HCT116 (cell line): ENCODE measurements around the gene FOXP1. TPM values are rescaled to one million over a fixed set of nuclear protein-coding genes. Genes with fewer than 3 reads are reported as not detected.

Experiments
- ATAC-seq: fragments of 200-7000 bp; cut with Tn5 transposase; 2 replicates; pipeline ENCODE4 v1.9.1; 2020; ENCODE audit warnings: mild to moderate bottlenecking, moderate library complexity
- BruUV-seq: library from RNA; stranded (reverse); fragments of 400-500 nt; replicated peaks from 2 replicates; lab custom pipeline; 2021; lab: Mats Ljungman, UMichigan
- CTCF ChIA-PET: fragments of 300-600 bp; sonication (Branson Sonifier 250); formaldehyde crosslinking; loops from one replicate; lab custom pipeline; 2021; ENCODE audit warnings: antibody characterized with exemption; lab: Charles Lee
- POLR2A ChIA-PET: fragments of 300-600, 350-600 bp; sonication (Branson Sonifier 250); formaldehyde crosslinking; loops from one replicate; lab custom pipeline; 2021; ENCODE audit warnings: antibody characterized with exemption; lab: Charles Lee
- RAD21 ChIA-PET, 2 experiments: fragments of 300-600 bp; sonication (Branson Sonifier 250); formaldehyde crosslinking; loops; one replicate each; lab custom pipeline; 2023; ENCODE audit warnings: low total read pairs in 2 of 2; ENCODE audit not compliant: uncharacterized antibody in 2 of 2, unreplicated experiment in 2 of 2, low non-redundant PET in 1 of 2; lab: Charles Lee
- DNase-seq: peaks from one replicate; pipeline ENCODE4 v3.0.0-alpha.2; 2010; ENCODE audit warnings: low read depth, low spot score
- H2AFZ ChIP-seq: fragments of 200-600 bp; shearing (Covaris generic), sonication (generic); 2 replicates; pipeline ENCODE4 v1.6.1; 2017; ENCODE audit warnings: low read depth, mixed run types, mixed read lengths, antibody characterized with exemption, low read length; ENCODE audit not compliant: poor library complexity, severe bottlenecking
- H3K27ac ChIP-seq: 2 replicates; pipeline ENCODE4 v1.5.1; 2012; ENCODE audit warnings: low read depth, low read length
- H3K27me3 ChIP-seq: fragments of 200-600 bp; sonication (generic); 2 replicates; pipeline ENCODE4 v1.6.1; 2016; ENCODE audit warnings: mixed run types, low read length, mixed read lengths; ENCODE audit not compliant: insufficient read depth
- H3K36me3 ChIP-seq, 2 experiments: fragments of 200-500 bp in 1 of 2; fragments of 200-600 bp in 1 of 2; sonication (Bioruptor generic) in 1 of 2; sonication (generic) in 1 of 2; 2 replicates each; pipeline versions ENCODE4 v1.5.1 to v1.6.1; 2014 to 2016; ENCODE audit warnings: low read length in 2 of 2, inconsistent platforms in 1 of 2, mixed read lengths in 1 of 2, mixed run types in 1 of 2; ENCODE audit not compliant: insufficient read depth in 2 of 2, control insufficient read depth in 1 of 2
- H3K4me1 ChIP-seq, 2 experiments: fragments of 200-600 bp in 1 of 2; sonication (generic) in 1 of 2; 2 replicates each; pipeline versions ENCODE4 v1.5.1 to v1.6.1; 2012 to 2017; ENCODE audit warnings: low read length in 2 of 2, inconsistent platforms in 1 of 2, mild to moderate bottlenecking in 1 of 2, mixed read lengths in 1 of 2, mixed run types in 1 of 2, moderate library complexity in 1 of 2; ENCODE audit not compliant: insufficient read depth in 2 of 2, control insufficient read depth in 1 of 2
- H3K4me2 ChIP-seq: fragments of 200-600 bp; sonication (generic); 2 replicates; pipeline ENCODE4 v1.6.1; 2017; ENCODE audit warnings: mixed run types, low read length, mixed read lengths
- H3K4me3 ChIP-seq, 2 experiments: fragments of 200-600 bp in 1 of 2; sonication (generic) in 1 of 2; replicated peaks in 1 of 2; 2 replicates each; pipeline ENCODE4 v1.5.1; 2011 to 2016; ENCODE audit warnings: low read length in 2 of 2, control low read depth in 1 of 2, low read depth in 1 of 2, mild to moderate bottlenecking in 1 of 2, mixed read lengths in 1 of 2, mixed run types in 1 of 2
- H3K79me2 ChIP-seq: fragments of 200-600 bp; sonication (generic); 2 replicates; pipeline ENCODE4 v1.6.1; 2017; ENCODE audit warnings: mild to moderate bottlenecking, mixed run types, low read length, moderate library complexity, mixed read lengths; ENCODE audit not compliant: insufficient read depth
- H3K9ac ChIP-seq: fragments of 200-600 bp; sonication (generic); 2 replicates; pipeline ENCODE4 v1.6.1; 2016; ENCODE audit warnings: low read length, mixed read lengths
- H3K9me2 ChIP-seq: fragments of 200-600 bp; sonication (generic), shearing (Covaris generic); 2 replicates; pipeline ENCODE4 v1.6.1; 2017; ENCODE audit warnings: mixed run types, mild to moderate bottlenecking, moderate library complexity; ENCODE audit not compliant: insufficient read depth
- H3K9me3 ChIP-seq, 2 experiments: fragments of 200-500 bp in 1 of 2; fragments of 200-600 bp in 1 of 2; sonication (Bioruptor generic) in 1 of 2; sonication (generic) in 1 of 2; 2 replicates each; pipeline ENCODE4 v1.6.1; 2014 to 2017; ENCODE audit warnings: low read length in 2 of 2, mixed read lengths in 2 of 2, inconsistent platforms in 1 of 2, low read depth in 1 of 2, mild to moderate bottlenecking in 1 of 2, mixed run types in 1 of 2, moderate library complexity in 1 of 2; ENCODE audit not compliant: control insufficient read depth in 1 of 2, insufficient read depth in 1 of 2
- H4K20me1 ChIP-seq: fragments of 200-600 bp; sonication (generic), shearing (Covaris generic); 2 replicates; pipeline ENCODE4 v1.6.1; 2017; ENCODE audit warnings: mixed run types, mild to moderate bottlenecking, moderate library complexity; ENCODE audit not compliant: insufficient read depth
- ATF3 ChIP-seq: IDR thresholded peaks from 2 replicates; pipeline ENCODE4 v1.6.1; 2012
- CBX3 ChIP-seq: IDR thresholded peaks from 2 replicates; pipeline ENCODE4 v1.6.1; 2012; ENCODE audit warnings: low read depth
- CTCF ChIP-seq, 3 experiments: fragments of 200-600 bp in 1 of 3; sonication (generic) in 1 of 3; IDR thresholded peaks in 2 of 3; conservative IDR thresholded peaks in 1 of 3; 2 replicates each; pipeline ENCODE4 v1.5.1; 2012 to 2017; ENCODE audit warnings: low read depth in 2 of 3, low read length in 2 of 3, antibody characterized with exemption in 1 of 3, borderline replicate concordance in 1 of 3, control low read depth in 1 of 3, mild to moderate bottlenecking in 1 of 3, mixed read lengths in 1 of 3, mixed run types in 1 of 3, moderate library complexity in 1 of 3; ENCODE audit not compliant: insufficient read depth in 1 of 3
- ELF1 ChIP-seq: IDR thresholded peaks from 2 replicates; pipeline ENCODE4 v1.6.1; 2012; ENCODE audit warnings: low read depth, borderline replicate concordance
- FOSL1 ChIP-seq: IDR thresholded peaks from 2 replicates; pipeline ENCODE4 v1.6.1; 2012; ENCODE audit warnings: low read depth
- POLR2AphosphoS5 ChIP-seq: IDR thresholded peaks from 2 replicates; pipeline ENCODE4 v1.6.1; 2011; ENCODE audit warnings: mild to moderate bottlenecking, low read depth, low read length, moderate library complexity
- RAD21 ChIP-seq: IDR thresholded peaks from 2 replicates; pipeline ENCODE4 v1.6.1; 2012; ENCODE audit warnings: low read depth, mild to moderate bottlenecking
- SP1 ChIP-seq: IDR thresholded peaks from 2 replicates; pipeline ENCODE4 v1.6.1; 2012; ENCODE audit warnings: low read depth
- SRF ChIP-seq: IDR thresholded peaks from 2 replicates; pipeline ENCODE4 v1.6.1; 2012; ENCODE audit warnings: low read depth
- TCF7L2 ChIP-seq: IDR thresholded peaks from 2 replicates; pipeline ENCODE4 v1.7.0; 2011; ENCODE audit warnings: borderline replicate concordance, inconsistent platforms; ENCODE audit not compliant: insufficient read depth, insufficient read length; ENCODE audit errors: extremely low read depth
- YY1 ChIP-seq: IDR thresholded peaks from 2 replicates; pipeline ENCODE4 v1.6.1; 2011; ENCODE audit warnings: low read length, low read depth, moderate library complexity, mild to moderate bottlenecking; ENCODE audit not compliant: insufficient replicate concordance; ENCODE audit errors: extremely low read depth
- ZBTB33 ChIP-seq: IDR thresholded peaks from 2 replicates; pipeline ENCODE4 v1.6.1; 2011; ENCODE audit warnings: mild to moderate bottlenecking, low read length, moderate library complexity; ENCODE audit not compliant: insufficient replicate concordance; ENCODE audit errors: extremely low read depth
- ZFX ChIP-seq: fragments of 450-650 bp; IDR thresholded peaks from 2 replicates; pipeline ENCODE4 v1.6.1; 2017
- ZNF274 ChIP-seq: fragments of 200-500 bp; sonication (Bioruptor generic); IDR thresholded peaks from 2 replicates; pipeline ENCODE4 v1.6.1; 2014; ENCODE audit warnings: mild to moderate bottlenecking, low read depth, low read length, inconsistent platforms
- intact Hi-C: fragments of 100-400 bp; cut with micrococcal nuclease; formaldehyde crosslinking; loops from 2 replicates; pipeline ENCODE4 v1.10.0; 2022
- total RNA-seq: library from RNA; stranded (reverse); gene quantifications from one replicate; pipeline ENCODE4 v1.2.1, GENCODE V29; 2021; ENCODE audit not compliant: unreplicated experiment

Gene FOXP1
- total RNA-seq, 1 experiment from 2014 or later, result 11.4 TPM

- no peaks in the 10 kb centered on the region for H3K79me2 ChIP-seq
- intact Hi-C loops, result no loop called here
- H2AFZ ChIP-seq, result no peak overlapping the region
- no peaks in the 10 kb centered on the region for H3K4me1 ChIP-seq
- no peaks in the 10 kb centered on the region for H3K36me3 ChIP-seq
- H3K9ac ChIP-seq, result no peak overlapping the region
- H3K9me3 ChIP-seq, result no peaks in the 10 kb centered on the region
- BruUV-seq, result no TSS peak
- H4K20me1 ChIP-seq, result no peaks in the 10 kb centered on the region
- H3K27me3 ChIP-seq, result no peaks in the 10 kb centered on the region
- no peaks in the 10 kb centered on the region for H3K9me2 ChIP-seq
- H3K27ac ChIP-seq, result no peak overlapping the region
- H3K4me2 ChIP-seq, result no peak overlapping the region
- ATAC-seq (no peak), DNase-seq (no peak)
- POLR2A ChIA-PET, result no interaction called here
- H3K4me3 ChIP-seq, result no peak overlapping the region
- TF ChIP-seq YY1 (no peak), ZBTB33 (no peak), ZFX (no peak), SP1 (no peak), FOSL1 (no peak)
- CTCF ChIA-PET, result no interaction called here
- RAD21 ChIA-PET, result no interaction called here
These were observed 162.1 kb downstream of the FOXP1 start for GRCh38 chr3:71421475-71421819.

- POLR2A ChIA-PET, result no interaction called here
- TF ChIP-seq SRF, result no peak
- no peak for TF ChIP-seq CTCF (IDR thresholded peaks at IDR 0.05 in 2 of 3, conservative IDR thresholded peaks at IDR 0.05 in 1 of 3; ENCODE audit: borderline replicate concordance in 1 of 3, insufficient read depth in 1 of 3, low read depth in 2 of 3, low read length in 2 of 3)
- TF ChIP-seq YY1, result no peak
- TF ChIP-seq CBX3, result no peak
- TF ChIP-seq TCF7L2, result no peak
- no peak for TF ChIP-seq RAD21
- TF ChIP-seq ZBTB33, result no peak
- TF ChIP-seq ZFX, result no peak
- no peak for TF ChIP-seq POLR2AphosphoS5
- TF ChIP-seq ELF1, result no peak
- TF ChIP-seq ZNF274, result no peak
- TF ChIP-seq ATF3, result no peak
These were observed 164.2 kb downstream of the FOXP1 start for GRCh38 chr3:71419369-71419768.

More at GRCh38 chr3:71419369-71419768, 164.2 kb downstream of the FOXP1 start:
- ATAC-seq, result no peak
- H3K9me3 ChIP-seq, result no peaks in the 10 kb centered on the region
- no peak overlapping the region for H3K4me2 ChIP-seq
- no peak overlapping the region for H3K27ac ChIP-seq
- RAD21 ChIA-PET, result no interaction called here
- no TSS peak for BruUV-seq
- H3K79me2 ChIP-seq, result no peaks in the 10 kb centered on the region
- no peaks in the 10 kb centered on the region for H4K20me1 ChIP-seq
- intact Hi-C loops, result no loop called here
- H3K36me3 ChIP-seq, result no peaks in the 10 kb centered on the region
- CTCF ChIA-PET, result interaction anchor here (0.6 kb wide), 1 partner anchor 35 kb away, joined by 4 read pairs; no protein-coding TSS in a partner anchor
- H3K4me3 ChIP-seq, result no peak overlapping the region
- DNase-seq, result no peak
- H3K9ac ChIP-seq, result no peak overlapping the region
- H2AFZ ChIP-seq, result no peak overlapping the region
- H3K27me3 ChIP-seq, result no peaks in the 10 kb centered on the region
- H3K9me2 ChIP-seq, result no peaks in the 10 kb centered on the region
- no peaks in the 10 kb centered on the region for H3K4me1 ChIP-seq
